NCI-H2107 treated with DMSO at 0.1 percent for 48 hours (cell line): ENCODE data around the gene LONP2.
"Not testable (repeated sequence)": the region's sequence is repeated elsewhere in the genome, so short reads cannot be mapped to it uniquely, and the experiment has no call there.

Source experiments
- DNase-seq: peaks from one replicate; lab custom pipeline; 2025; ENCODE audit not compliant: unreplicated experiment; lab: John Stamatoyannopoulos, UW

LONP2 gene

DNA sequence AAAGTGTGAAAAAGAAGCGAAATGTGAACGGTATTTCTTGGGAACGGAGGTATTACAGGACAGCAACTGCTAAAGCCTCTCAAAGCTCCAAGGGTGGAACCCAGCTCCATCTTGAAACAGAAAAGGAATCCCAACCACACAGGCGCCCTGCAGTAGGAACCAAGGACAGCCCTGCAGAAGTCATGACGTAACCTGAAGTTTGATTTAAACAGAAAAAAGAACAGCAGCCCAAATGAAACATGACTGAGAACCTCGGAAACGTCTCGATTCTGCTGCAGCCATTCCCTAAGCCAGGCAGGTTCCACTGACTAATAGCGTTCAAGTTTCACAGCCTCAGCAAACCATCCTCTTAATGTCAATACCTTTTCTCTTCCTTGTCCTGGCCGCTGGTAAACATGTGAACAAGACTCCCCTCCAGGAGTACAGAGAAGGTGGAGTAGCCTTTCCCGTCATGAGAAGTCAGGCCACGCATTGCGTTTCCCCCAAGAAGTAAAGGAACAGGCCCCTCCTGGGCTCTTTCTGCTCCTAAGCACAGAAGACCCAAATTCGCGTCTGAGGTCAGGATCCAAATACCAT lies 121.0 kb downstream of the LONP2 start:
- no peak for DNase-seq

DNA sequence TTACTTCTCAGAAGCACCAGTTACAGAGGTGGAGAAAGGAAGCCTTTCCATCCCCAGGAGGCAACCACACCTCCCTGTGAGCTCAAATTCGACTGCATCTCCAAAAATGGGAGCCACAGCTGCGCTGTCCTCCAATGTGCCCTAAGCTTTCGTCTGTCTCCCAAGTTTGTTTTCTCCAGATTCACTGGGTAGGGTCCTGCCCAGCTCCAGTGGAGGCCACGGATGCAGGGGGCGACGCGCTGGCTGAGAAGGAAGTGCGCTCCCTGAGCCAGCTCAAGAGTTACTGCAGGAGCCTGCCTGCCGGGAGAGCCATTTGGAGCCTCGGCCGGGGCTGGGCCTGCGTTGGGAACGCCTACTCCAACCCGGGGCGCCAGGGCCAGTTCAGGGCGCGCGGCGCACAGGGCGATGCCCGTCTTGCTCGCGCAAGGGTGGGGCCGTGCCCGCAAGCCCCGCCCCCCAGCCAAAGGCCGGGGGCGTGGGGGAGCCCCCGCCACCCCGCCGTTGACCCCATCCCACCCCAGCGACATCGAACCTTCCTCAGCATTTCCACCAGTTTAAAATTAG lies 121.6 kb downstream of the LONP2 start:
- DNase-seq: peak; percentile 38

DNA sequence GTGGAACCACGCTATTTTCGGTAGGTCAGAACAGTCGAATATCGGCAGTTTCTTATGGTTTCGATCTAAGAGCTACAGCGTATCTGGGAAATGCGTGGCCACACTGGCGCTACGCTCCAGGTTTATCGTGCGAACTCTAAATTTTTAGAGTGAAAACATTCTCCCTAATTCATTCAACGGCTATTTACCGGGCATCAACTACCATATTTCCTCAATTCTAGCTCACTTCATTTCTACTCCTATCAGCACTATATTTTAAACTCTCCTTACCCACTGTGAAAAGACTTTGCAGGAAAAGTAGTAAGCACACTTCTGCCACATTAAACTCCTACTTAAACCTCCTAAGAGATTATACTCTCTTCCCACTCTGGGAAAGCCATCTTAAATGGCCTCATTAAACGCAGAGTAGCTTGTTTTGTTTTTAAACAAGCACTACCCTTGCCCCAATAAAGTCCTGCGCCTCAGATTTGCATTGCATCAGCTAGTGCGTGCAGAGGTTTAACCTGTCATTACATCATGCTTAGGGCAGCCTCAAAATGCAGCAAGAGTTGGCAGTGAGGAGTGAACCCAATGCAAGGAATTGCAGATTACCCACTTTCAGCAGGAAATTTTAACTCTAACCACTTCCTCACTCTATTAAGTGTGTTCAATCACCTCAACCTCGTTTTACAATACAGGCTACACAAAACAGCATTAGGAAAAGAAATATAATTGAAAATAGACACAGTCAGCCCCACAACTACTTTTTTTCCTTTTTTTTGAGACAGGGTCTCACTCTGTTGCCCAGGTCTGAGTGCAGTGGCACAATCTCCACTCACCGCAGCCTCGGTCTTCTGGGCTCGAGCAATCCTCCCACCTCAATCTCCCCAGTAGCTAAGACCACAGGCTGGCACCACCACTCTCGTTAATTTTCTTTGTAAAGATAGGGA lies 122.3 kb downstream of the LONP2 start:
- peak; percentile 56 for DNase-seq

DNA sequence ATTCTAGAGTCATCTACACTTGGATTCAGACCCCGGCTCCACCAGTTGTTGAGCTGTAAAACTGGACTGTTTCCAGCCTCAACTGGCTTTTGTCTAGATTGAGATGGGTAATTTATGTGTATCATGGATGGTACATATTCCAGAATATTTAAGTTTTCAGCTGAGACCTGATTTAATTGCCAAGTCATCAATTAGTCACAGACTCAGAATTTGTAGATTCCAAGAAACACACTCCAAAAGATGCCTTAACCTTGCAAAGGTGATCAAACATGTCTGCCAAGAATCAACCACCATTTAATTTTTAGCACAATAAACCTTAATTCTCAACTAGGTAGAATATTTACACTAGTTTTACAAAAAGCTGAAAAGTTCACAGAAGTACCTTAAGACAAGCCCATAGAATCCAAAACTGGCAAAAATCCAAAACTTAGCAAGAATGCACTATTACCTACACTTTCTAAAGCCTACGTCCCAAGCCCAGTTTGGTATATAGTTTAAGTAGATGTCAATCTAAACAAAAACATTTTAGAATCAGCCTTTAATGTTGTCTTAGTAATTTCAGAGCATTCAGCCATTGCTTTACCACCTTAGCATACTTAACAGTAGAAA lies 123.4 kb downstream of the LONP2 start:
- DNase-seq: no peak

DNA sequence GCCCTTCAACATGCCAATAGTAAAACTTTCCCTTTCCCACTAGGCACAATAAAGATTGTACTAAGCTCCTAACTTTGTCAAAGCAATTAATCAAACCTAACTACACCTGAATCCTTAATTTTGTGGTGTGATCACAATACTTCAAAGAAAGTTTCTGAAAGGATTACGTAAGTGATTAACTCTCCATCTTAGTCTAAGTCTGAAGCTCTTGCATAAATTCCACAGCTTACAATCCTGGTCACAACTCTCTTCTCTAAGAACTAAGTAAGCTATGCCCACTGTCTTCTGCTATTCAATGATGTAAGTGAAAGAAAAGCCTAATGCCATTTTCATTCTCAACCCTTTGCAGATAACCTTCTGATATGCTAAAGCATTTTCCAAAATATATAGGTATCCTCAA lies 125.7 kb downstream of the LONP2 start:
- no peak for DNase-seq

DNA sequence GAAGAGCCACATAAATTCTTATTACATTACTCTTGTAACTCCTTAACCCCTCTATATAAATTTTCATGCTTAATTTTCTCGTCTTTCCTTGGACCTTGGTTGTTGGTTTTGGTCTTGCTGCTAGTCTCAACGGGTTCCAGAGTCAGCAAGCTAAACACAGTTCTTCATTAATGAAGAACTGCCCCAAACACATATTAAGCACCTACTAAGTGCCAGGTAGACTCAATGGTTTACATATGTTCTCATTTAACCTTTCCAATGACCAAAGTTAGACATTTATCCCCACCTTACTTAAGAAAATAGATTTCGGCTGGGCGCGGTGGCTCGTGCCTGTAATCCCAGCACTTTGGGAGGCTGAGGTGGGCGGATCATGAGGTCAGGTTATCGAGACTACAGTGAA lies 126.1 kb downstream of the LONP2 start:
- no peak for DNase-seq

DNA sequence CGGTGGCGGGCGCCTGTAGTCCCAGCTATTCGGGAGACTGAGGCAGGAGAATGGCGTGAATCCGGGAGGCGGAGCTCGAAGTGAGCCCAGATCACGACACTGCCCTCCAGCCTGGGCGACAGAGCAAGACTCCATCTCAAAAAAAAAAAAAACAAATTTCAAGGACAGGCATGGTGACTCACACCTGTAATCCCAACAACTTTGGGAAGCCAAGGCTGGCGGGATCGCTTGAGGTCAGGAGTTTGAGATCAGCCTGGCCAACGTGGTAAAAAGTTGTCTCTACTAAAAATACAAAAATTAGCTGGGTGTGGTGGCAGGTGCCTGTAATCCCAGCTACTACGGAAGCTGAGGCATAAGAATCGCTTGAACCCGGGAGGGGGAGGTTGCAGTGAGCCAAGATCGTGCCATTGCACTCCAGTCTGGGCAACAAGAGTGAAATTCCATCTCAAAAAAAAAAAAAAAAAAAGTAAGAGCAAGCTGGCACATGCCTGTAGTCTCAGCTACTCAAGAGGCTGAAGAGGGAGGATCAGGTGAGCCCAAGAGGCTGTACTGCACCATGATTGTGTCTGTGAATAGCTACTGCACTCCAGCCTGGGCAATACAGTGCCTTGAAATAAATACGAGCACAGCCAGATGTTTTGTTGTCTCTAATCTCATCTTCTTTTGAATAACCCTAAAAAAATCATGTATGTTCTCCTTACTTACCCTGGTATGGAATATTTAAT lies 126.7 kb downstream of the LONP2 start:
- not testable (repeated sequence) for DNase-seq

DNA sequence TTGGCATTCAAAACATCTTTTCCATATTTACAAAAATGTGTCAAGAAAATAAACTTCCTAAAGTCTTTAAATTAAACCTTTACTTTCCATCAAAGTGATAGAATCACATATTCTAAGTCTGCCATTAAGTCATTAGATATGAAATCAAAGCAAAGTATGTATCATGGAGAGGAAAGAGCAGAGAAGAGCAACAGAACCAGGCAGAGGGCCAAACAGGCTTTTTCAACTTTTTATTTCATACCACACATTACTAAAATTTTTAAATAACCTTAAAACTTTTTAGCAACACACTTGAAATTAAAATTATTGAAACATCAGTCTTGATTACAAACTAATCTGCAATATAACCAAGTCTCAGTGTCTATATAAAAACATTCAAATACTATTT lies 127.3 kb downstream of the LONP2 start:
- no peak for DNase-seq

DNA sequence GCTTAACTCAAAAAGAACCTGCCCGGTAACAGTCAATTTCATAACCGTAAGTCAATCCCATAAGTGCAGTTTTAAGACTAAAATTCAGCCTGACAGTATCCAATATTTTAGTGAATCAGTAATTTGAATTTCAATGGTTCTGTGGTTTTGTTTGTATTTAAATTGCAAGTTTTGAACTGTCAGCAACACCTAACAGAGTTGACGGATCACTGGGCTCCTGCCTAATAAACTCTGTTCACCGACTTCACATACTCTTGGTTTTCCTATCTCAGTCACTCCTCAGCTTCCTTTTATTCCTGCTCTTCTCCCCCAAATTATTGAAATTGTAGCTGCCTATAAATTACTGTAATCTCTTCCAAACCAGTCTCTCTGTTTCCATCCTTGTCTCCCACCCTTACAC lies 128.6 kb downstream of the LONP2 start:
- DNase-seq: no peak

DNA sequence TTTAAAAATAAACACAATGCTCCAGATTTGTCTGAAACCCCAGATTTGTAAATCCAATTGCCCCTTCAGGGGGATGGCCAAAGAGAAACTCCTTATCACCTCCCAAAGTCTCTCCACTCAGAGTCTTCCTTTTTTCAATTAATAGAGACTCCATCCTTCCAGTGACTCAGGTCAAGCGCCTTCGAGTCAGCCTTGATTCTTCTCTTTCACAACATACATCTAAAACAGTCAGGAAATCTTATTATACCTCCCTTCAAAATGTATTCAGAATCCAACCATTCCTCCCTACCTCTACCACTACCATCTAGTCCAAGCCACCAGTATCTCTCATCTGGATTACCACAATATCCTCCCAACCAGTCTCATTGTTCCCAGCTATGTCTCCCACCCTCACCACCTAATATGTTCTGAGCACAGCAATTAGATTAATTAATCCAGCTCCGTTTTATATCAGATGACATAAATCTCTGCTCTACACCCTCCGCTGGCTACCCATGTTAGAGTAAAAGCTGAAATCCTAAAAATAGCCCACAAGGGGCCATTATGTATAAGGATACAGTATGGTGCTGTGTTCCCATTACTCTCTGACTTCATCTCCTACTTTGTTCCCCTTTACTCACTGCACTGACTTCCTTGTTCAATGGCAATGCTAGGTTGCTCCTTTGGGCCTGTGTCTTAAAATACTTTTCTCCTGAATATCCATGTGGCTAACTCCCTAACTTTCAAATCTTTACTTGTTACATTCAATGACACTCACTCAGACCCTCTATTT lies 129.3 kb downstream of the LONP2 start:
- no peak for DNase-seq

DNA sequence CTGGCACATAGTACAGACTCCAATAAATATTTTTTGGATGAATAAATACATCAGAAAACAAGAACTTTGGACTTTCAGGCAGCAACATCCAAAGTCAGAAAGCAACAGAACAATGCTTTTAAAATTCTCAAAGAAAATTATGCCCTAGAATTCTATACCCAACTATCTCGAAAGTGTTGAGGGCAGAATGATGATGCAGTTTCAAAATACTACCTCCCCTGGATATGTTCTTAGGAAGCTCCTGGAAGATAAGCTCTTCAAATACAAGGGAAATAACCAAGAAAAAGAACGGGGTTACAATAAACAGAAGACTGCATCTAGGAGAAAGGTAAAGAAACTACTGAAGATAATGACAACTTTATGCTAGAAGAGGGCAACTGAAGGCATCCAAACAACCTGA lies 130.2 kb downstream of the LONP2 start:
- DNase-seq: no peak

DNA sequence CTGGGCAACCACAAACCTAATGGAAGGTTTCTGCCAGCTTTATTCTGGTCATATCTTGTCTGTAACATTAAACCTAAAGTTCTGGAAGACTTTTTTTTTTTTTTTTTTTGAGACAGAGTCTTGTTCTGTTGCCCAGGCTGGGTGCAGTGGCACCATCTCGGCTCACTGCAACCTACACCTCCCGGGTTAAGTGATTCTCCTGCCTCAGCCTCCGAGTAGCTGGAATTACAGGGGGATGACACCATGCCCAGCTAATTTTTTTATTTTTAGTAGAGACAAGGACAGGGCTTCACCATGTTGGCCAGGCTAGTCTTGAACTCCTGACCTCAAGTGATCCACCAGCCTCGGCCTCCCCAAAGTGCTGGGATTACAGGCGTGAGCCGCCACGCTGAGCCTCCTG lies 133.2 kb downstream of the LONP2 start:
- DNase-seq: not testable (repeated sequence)

DNA sequence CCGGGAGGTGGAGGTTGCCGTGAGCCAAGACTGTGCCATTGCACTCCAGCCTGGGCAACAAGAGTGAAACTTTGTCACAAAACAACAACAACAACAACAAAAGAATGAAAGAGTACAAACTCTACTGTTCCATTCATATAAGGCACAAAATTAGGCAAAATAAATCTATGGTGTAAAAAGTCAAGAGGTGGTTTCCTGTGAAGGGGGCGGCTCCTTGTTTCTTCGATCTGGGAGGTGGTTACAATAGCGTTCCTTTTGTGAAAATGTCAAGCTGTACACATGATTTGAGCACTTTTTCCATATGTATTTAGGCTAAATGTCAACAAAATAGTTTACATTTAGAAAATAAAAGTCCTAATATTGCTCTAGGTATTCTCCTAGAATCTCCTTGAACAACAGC lies 134.2 kb downstream of the LONP2 start:
- no peak for DNase-seq

DNA sequence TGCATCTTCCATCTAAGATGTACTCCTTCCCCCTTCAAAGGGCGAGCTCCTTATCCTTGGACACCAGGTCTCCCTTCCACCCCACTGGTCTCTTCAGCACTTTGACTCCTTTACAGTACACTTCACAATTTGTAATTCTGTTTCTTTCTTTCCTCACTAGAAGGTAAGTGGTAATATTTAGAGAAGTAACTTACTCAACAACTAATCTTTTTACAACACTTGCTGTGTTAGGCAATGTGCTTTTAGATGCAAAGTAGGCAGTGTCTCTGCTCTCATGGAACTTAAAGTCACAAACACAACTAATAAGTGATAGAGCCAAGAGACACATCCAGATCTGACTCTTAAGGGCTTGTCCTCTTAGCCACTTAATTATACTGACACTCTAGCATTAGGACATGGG lies 134.7 kb downstream of the LONP2 start:
- no peak for DNase-seq

DNA sequence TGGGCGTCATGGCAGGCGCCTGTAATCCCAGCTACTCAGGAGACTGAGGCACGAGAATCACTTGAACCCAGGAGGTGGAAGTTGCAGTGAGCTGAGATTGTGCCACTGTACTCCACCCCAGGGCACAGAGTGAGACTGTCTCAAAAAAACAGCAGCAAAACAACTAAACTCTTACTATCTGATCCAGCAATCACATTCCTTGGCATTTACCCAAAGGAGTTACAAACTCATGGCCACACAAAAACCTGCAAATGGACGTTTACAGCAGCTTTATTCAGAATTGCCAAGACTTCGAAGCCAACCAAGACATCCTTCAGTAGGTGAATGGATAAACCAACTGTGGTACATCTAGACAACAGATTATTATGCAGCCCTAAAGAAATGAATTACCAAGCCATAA lies 137.1 kb downstream of the LONP2 start:
- DNase-seq: no peak

DNA sequence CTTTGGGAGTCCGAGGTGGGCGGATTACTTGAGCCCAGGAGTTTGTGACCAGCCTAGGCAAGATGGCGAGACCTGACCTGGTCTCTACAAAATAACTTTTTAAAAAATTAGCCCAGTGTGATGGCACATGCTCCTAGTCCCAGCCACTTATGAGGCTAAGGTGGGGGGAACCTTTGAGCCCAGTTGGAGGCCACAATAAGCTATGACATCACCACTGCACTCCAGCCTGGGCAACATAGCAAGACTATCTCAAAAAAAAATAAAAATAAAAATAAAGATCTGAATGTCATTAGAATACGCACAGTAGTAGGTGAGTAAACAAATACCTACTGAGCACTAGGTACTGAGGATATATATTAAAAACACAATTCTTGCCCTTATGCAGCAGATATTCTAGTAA lies 138.0 kb downstream of the LONP2 start:
- no peak for DNase-seq

DNA sequence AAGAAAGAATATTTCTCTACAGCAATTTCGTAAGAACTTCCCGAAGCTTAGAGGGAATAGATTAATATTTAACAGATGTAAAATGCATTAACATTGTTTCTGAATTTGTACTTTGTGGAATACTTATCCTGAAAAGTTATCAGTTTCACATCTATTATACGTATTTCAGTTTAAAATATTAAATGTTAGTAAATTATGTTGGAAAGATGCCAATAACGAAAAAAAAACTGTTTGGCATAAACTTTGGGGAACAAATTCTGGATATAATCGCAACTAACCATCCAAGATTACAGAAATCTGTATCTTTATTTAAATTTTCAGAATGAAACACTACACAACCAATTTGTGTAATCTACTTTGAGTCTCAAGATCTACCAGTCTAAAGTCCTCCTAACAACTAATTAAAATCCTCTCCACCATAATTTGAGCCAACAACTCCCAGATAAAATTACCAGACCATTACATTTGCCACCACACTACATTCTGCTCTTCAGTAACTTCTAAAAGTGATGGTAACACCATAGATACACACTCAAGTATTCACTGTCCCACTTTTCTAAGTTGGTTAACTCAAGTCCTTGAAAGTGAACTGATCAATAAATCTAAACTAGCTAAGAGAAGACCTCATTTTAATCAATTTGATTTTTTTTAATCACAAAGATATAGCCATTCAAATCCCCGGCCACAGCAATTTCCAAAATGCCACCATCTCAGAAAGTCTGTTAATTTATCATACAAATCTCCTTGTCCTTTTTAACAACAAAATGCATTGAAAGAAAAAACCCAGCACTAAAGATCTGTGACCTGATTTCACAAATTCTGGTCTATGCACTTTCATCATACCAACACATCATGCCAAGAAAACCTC lies 139.1 kb downstream of the LONP2 start:
- no peak for DNase-seq

DNA sequence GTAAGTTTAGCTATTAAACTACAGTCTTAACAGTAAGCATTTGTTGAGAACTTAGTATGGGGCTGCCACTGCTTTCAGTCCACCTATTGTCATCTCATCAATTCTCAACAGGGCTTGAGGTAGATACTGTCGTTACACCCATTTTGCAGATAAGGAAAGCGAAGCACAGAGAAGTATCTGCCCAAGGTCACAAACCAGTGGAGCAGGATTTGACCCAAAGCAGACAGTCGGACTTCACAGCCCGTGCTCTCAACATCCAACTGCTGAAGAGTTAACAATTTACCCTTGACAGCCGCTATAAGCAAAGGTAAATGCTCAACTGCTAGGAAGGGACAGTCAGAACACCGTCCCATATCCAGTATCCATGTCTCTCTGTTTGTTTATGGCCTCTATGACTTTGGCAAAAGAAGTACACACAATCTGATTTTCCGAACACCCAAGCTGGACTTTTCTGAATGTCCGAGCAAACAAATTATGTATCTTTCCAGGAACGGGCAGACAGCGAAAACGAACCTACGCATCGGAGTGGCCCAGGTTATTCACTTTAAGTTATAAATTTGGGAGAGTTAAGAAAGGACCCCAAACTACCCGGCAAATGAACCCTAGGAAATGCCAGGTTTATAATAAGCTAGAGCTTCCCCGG lies 139.9 kb downstream of the LONP2 start:
- no peak for DNase-seq
